Sigmoid colon (tissue), 4 donors: ENCODE data around the gene DHRS7.

Experiments used
- EP300 ChIP-seq, 4 donors: sonication (generic); formaldehyde crosslinking; IDR thresholded peaks; one replicate each; pipeline ENCODE4 v1.6.1; 2017; ENCODE audit warnings: antibody characterized with exemption in 4 of 4
- POLR2AphosphoS5 ChIP-seq, 4 donors: sonication (generic); formaldehyde crosslinking; IDR thresholded peaks; one replicate each; pipeline ENCODE4 v1.6.1; 2017; ENCODE audit warnings: antibody characterized with exemption in 4 of 4
- TF ChIP-seq, protein P1 (sequence below), 4 experiments: fragments of 450-650 bp in 3 of 4; fragments of 200-600 bp in 1 of 4; IDR thresholded peaks; one replicate each; pipeline ENCODE4 v1.5.1; 2016 to 2019; ENCODE audit warnings: antibody characterized with exemption in 4 of 4, mild to moderate bottlenecking in 3 of 4, moderate library complexity in 2 of 4

GRCh38 chr14:60151715-60152114 lies 13.5 kb downstream of the DHRS7 start:
- TF ChIP-seq EP300 (IDR thresholded peaks at IDR 0.05) (no peak), POLR2AphosphoS5 (IDR thresholded peaks at IDR 0.05) (peak in 3 of 4 donors; percentile 9 to 28 (median 21))
- TF ChIP-seq, protein P1, sequence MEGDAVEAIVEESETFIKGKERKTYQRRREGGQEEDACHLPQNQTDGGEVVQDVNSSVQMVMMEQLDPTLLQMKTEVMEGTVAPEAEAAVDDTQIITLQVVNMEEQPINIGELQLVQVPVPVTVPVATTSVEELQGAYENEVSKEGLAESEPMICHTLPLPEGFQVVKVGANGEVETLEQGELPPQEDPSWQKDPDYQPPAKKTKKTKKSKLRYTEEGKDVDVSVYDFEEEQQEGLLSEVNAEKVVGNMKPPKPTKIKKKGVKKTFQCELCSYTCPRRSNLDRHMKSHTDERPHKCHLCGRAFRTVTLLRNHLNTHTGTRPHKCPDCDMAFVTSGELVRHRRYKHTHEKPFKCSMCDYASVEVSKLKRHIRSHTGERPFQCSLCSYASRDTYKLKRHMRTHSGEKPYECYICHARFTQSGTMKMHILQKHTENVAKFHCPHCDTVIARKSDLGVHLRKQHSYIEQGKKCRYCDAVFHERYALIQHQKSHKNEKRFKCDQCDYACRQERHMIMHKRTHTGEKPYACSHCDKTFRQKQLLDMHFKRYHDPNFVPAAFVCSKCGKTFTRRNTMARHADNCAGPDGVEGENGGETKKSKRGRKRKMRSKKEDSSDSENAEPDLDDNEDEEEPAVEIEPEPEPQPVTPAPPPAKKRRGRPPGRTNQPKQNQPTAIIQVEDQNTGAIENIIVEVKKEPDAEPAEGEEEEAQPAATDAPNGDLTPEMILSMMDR (IDR thresholded peaks at IDR 0.05) = no peak
